ENCODE results near the gene IPO13.

IPO13 gene

DNA sequence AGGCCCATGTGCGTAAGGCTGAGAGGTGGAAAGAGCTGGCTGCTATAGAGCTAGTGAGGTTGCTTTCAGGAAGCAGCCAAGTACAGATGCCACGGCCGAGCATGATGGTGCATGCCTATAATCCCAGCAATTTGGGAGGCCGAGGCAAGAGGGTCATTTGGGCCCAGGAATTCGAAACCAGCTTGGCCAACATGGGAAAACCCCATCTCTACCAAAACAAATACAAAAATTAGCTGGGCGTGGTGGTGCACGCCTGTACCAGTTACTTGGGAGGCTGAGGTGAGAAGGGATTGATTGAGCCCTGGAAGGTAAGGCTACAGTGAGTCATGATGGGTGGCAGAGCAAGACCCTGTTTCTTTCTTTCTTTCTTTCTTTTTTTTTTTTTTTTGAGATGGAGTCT is 47.3 kb downstream of the IPO13 start:
- no peak for DNase-seq (ENCODE audit: low spot score)
- CTCF ChIA-PET = no interaction called here
- H3K27ac ChIP-seq = peak overlapping the region; percentile 87
- POLR2A ChIA-PET (ENCODE audit: low non-redundant PET) = no interaction called here
- TF ChIP-seq, protein P1, sequence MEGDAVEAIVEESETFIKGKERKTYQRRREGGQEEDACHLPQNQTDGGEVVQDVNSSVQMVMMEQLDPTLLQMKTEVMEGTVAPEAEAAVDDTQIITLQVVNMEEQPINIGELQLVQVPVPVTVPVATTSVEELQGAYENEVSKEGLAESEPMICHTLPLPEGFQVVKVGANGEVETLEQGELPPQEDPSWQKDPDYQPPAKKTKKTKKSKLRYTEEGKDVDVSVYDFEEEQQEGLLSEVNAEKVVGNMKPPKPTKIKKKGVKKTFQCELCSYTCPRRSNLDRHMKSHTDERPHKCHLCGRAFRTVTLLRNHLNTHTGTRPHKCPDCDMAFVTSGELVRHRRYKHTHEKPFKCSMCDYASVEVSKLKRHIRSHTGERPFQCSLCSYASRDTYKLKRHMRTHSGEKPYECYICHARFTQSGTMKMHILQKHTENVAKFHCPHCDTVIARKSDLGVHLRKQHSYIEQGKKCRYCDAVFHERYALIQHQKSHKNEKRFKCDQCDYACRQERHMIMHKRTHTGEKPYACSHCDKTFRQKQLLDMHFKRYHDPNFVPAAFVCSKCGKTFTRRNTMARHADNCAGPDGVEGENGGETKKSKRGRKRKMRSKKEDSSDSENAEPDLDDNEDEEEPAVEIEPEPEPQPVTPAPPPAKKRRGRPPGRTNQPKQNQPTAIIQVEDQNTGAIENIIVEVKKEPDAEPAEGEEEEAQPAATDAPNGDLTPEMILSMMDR (conservative IDR thresholded peaks at IDR 0.05; ENCODE audit: low read depth) = no peak

DNA sequence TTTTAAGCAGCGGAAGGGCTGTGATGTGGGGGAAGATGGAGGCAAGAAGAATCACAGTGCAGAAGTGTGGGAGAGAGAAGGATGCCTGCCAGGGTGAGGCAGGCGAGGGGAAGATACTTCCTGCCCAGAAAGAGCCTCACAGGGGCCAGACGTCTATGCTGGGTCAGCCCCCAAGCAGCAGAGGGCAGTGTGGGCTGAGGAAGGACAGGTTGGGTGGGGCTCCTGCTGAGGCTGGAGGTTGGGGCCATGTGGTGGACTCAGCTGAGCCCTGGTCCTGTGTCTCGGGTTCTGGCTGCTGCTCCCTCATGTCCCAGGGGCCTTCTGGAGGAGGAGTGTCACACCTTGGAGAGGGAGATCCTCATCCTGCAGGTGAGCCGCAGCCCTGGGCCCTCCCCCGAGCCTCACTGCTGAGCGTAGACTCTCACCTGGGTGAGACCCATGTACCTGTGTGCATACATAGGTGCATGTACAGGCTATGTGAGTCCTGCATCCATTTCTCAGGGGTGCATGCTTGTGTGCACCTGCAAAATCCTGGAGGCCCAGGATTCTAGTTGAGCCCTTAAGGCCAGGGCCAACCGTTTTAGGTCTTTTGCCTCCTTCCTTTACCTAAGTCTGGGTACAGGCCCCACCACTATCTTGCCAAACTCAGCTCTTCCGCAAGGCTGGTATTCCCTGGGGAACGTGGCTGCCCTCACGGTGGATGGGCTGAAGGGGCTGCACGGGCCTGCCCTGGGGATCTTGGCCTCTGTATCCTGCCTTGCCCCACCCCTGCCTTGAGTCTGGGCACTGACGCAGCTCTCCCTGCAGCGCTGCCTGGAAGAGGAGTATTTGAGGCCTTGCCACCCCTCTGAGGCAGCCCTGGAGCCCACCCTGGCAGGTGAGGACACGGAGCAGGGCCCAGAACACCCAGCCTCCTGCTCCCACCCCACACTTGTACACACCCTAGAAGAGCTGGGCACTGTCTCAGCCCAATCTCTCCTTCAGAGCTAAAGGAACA is 48.3 kb downstream of the IPO13 start:
- DNase-seq (ENCODE audit: low spot score) = no peak
- ChIA-PET POLR2A (ENCODE audit: low non-redundant PET) (interaction anchor here (0.5 kb wide), 1 partner anchor 17 kb away, joined by 3 read pairs; no protein-coding TSS in a partner anchor), CTCF (interaction anchor here (0.9 kb wide), 1 partner anchor 41 kb away, joined by 3 read pairs; no protein-coding TSS in a partner anchor)
- H3K27ac ChIP-seq = peak overlapping the region; percentile 87
- TF ChIP-seq, protein P1 (conservative IDR thresholded peaks at IDR 0.05; ENCODE audit: low read depth) = no peak

DNA sequence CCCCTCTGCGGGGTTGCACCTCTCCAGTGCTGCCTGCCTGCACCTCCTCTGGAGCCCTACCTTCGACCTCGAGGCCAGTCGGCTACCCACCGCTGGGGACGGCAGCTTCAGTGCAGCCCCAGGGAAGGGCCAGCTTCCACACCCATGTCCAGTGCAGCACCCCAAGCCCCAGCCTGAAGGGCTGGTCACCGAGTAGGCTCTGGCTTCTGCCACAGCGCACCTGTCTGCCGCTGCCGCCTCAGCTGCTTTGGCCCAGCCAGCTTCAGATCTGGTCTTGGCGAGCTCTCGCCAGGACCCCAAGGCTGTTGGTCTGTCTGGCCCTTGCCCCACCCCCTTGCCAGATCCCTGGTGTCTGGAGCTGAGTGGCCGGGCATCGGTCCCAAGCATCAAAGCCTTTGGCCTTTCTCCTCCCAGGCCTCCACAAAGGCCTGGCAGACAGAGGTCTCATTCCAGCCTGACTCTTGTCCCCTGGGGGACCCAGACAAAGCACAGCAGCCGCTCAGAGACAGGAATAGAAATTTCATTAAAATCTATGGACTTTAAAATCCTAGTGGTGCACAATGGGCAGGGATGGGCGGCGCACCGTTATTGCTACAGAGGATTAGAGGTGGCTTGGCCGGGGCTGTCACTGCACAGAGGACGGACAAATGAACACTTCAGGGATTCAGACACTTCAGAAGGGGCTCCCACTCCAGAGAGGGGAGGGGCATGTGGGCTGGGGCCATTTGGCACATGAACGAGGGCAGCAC is 49.4 kb downstream of the IPO13 start:
- H3K27ac ChIP-seq = peak overlapping the region; percentile 87
- no peak for DNase-seq (ENCODE audit: low spot score)
- ChIA-PET CTCF (no interaction called here), POLR2A (ENCODE audit: low non-redundant PET) (interaction anchor here (0.5 kb wide), 1 partner anchor 16 kb away, joined by 3 read pairs; no protein-coding TSS in a partner anchor)
- TF ChIP-seq, protein P1 (conservative IDR thresholded peaks at IDR 0.05; ENCODE audit: low read depth) = no peak

DNA sequence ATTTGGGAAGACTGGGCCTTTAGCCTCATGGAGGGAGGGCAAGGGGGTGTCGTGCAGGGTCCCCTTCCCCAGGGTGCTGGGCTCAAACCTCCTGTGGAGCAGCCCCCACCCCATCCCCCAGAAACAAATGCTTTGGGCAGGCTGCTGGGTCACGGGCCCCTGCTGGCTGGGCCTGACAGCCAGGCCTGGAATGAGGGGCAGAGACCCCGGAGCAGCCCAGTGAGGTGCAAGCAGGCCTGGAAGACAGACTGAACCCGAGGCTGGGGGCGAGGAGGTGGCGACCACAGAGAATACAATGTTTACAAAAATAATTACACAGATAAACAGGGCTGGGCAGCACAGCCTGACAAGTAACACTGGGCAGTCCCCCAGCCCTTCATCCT is 50.0 kb downstream of the IPO13 start:
- TF ChIP-seq, protein P1 (conservative IDR thresholded peaks at IDR 0.05; ENCODE audit: low read depth) = no peak
- peak overlapping the region; percentile 87 for H3K27ac ChIP-seq
- ChIA-PET POLR2A (ENCODE audit: low non-redundant PET) (no interaction called here), CTCF (no interaction called here)
- no peak for DNase-seq (ENCODE audit: low spot score)

DNA sequence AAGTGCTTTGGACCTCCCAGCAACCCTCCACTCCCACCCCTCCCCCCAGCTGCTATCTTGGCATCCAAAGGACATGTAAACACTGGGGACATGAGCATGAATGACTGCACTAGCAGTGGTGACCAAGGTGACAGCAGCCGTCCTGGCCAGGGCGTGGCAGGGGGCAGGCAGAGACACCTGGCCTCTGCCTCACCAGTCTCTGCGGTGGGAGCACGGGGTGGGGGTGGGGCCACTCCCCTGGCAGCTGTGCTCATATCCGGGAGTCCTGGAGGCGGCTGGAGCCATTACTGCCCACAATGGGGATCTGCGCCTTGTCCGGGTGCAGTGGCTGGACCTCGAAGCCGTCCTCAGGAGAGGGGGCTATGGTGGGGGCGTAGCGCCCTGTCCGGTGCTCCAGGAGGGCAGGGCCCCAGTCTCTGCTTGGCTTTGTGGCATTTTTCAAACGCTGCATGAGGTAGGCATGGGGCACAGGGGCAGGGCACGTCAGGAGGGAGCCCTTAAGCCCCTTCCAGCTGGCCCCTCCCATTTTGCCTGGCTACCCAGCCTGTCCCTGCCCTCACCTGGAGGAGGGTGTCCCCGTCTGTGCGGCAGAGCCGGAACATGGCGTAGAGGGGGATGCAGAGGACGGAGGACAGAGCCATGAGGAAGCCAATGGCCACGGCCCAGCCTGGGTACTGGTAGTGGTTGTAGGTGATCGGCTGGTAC is 50.7 kb downstream of the IPO13 start:
- no peak for DNase-seq (ENCODE audit: low spot score)
- H3K27ac ChIP-seq = peak overlapping the region; percentile 87
- ChIA-PET CTCF (no interaction called here), POLR2A (ENCODE audit: low non-redundant PET) (no interaction called here)
- TF ChIP-seq, protein P1 (conservative IDR thresholded peaks at IDR 0.05; ENCODE audit: low read depth) = no peak

DNA sequence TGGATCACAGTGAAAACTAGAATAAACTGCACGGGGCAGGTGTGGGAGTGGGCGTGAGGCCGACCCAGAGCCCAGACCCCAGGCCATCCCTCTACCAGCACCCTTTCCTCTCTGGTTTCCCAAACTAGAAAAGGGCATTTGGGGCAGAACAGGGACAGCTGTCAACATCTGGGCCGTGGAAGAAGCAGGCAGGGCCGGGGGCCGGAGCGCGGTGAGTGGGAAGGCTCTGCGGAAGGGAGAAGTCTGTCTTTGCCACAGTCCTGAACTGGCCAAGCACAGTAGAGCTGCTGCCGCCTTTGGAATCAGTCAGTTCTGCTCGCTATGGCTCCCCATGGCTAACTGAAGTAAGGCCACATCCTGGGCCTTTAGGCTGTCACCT is 51.2 kb downstream of the IPO13 start:
- TF ChIP-seq, protein P1 (conservative IDR thresholded peaks at IDR 0.05; ENCODE audit: low read depth) = no peak
- peak overlapping the region; percentile 87 for H3K27ac ChIP-seq
- no peak for DNase-seq (ENCODE audit: low spot score)
- CTCF ChIA-PET = no interaction called here
- POLR2A ChIA-PET (ENCODE audit: low non-redundant PET) = no interaction called here
